ENCODE results near the gene PILRA.
"Not testable (repeated sequence)": the region's sequence is repeated elsewhere in the genome, so short reads cannot be mapped to it uniquely, and the experiment has no call there.

PILRA gene

DNA sequence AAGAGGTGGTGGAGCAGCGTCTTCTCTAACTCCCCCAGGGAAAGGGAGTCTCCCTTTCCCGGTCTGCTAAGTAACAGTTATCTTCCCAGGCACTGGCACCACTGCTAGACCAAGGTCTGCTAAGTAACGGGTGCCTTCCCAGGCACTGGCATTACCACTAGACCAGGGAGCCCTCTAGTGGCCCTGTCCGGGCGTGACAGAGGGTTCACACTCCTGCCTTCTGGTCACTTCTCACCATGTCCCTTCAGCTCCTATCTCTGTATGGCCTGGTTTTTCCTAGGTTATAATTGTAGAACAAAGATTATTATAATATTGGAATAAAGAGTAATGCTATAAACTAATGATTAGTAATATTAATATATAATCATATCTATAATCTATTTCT lies 28.0 kb upstream of the PILRA start:
- DNase-seq (ENCODE audit: insufficient read length, low spot score); FAIRE-seq: not testable (repeated sequence)
- TF ChIP-seq, protein P1, sequence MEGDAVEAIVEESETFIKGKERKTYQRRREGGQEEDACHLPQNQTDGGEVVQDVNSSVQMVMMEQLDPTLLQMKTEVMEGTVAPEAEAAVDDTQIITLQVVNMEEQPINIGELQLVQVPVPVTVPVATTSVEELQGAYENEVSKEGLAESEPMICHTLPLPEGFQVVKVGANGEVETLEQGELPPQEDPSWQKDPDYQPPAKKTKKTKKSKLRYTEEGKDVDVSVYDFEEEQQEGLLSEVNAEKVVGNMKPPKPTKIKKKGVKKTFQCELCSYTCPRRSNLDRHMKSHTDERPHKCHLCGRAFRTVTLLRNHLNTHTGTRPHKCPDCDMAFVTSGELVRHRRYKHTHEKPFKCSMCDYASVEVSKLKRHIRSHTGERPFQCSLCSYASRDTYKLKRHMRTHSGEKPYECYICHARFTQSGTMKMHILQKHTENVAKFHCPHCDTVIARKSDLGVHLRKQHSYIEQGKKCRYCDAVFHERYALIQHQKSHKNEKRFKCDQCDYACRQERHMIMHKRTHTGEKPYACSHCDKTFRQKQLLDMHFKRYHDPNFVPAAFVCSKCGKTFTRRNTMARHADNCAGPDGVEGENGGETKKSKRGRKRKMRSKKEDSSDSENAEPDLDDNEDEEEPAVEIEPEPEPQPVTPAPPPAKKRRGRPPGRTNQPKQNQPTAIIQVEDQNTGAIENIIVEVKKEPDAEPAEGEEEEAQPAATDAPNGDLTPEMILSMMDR (IDR thresholded peaks at IDR 0.05; ENCODE audit: insufficient read depth, missing control alignments): peak; percentile 41

DNA sequence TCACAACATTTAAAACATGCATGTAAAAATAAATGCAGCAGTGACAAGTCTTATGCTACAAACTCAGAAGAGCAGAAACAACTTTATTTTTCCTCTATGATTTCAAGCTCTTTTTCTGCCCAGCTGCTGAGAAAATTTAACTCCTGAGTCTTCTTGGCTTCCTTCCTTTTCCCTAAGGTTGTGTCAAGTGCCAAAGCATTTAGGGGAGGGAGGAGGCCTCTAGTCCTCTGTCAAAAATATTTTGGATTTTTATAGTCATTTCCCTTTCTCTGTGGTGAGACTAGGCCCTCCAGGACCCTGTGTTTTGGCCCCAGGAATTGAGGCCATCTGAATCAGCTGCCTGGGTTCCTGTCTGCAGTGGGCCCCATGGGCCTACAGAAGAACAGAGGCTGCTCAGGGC lies 26.4 kb upstream of the PILRA start:
- DNase-seq (ENCODE audit: insufficient read length, low spot score) (no peak), FAIRE-seq (no peak)
- TF ChIP-seq, protein P1 (IDR thresholded peaks at IDR 0.05; ENCODE audit: insufficient read depth, missing control alignments): no peak

DNA sequence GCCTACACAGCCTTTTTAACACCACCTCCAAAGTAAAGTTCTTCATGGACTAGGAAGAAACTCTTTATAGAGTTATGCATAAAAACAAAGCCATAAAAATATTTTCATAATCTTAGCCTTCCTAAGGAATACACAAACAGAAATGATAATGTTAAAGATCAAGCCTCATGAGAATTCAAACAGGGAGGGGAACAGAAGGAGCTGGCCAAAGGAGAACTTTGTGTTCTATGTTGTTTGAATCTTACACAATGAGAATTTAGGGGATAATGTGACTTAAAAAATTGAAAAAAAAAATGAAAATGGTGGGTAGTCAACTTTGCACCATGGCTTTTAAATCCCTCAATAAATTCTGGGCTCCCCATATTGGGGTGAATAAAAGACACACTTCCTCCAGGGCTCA lies 24.5 kb upstream of the PILRA start:
- FAIRE-seq: no peak
- no peak for DNase-seq (ENCODE audit: insufficient read length, low spot score)
- TF ChIP-seq, protein P1 (IDR thresholded peaks at IDR 0.05; ENCODE audit: insufficient read depth, missing control alignments): no peak

DNA sequence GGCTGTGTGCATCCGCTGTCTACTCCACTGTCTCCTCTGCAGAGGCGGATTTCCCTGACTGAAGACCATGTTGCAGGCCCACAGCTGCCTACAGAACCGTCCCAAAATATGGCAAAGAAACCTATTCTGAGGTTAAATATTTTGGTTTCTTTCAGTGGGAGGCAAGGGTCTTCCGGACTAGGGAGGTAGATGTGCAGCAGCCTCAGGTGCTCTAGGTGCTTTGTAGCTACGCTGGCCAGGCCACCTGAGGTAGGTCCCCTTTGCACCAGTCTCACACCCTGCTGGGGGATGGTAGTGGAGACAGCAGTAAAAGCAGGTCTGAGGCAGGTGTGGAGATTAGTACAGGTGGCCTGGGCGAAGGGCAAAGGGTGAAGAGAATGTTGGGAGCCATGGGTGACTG lies 23.5 kb upstream of the PILRA start:
- DNase-seq (ENCODE audit: insufficient read length, low spot score): no peak
- TF ChIP-seq, protein P1 (IDR thresholded peaks at IDR 0.05; ENCODE audit: insufficient read depth, missing control alignments): no peak
- FAIRE-seq: no peak

DNA sequence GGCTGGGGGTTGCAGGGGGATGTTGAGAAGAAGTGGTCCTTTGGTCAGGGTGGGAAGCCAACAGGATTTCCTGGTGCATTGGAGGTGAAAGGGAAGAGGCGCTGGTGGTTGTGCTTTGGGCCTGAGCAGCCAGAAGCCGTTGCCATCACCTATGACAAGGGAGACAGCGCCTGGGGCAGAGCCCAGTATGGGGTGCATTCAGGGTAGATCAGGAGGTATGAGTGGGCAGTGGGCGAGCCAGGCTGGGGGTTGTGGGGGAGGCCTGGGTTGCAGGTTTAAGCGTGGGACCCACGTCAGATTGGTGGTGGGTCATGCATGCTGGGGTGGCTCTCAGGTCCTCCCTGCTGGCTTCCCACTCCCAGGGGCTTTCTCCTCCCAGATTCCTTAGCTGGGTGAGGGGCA lies 21.6 kb upstream of the PILRA start:
- no peak for DNase-seq (ENCODE audit: insufficient read length, low spot score)

DNA sequence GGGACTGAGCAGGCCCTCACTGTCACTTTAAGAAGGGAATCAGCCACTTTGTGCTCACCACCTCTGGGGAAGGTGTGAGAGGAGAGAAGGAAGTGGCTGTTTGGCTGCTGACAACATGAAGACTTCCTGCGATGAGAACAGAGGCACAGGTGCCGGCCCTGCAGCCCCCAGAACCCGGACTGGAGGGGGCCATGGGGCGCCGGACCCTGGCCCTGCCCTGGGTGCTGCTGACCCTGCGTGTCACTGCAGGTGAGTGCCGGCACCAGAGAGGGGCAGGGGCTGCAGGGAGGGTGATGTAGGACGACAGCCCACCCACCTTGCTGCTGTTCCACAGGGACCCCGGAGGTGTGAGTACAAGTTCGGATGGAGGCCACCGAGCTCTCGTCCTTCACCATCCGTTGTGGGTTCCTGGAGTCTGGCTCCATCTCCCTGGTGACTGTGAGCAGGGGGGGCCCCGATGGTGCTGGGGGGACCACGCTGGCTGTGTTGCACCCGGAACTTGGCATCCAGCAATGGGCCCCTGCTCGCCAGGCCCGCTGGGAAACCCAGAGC lies 21.0 kb upstream of the PILRA start:
- DNase-seq (ENCODE audit: insufficient read length, low spot score); FAIRE-seq: not testable (repeated sequence)

More for the DNA sequence above, 21.6 kb upstream of the PILRA start:
- no peak for FAIRE-seq
- TF ChIP-seq, protein P1 (IDR thresholded peaks at IDR 0.05; ENCODE audit: insufficient read depth, missing control alignments): no peak

DNA sequence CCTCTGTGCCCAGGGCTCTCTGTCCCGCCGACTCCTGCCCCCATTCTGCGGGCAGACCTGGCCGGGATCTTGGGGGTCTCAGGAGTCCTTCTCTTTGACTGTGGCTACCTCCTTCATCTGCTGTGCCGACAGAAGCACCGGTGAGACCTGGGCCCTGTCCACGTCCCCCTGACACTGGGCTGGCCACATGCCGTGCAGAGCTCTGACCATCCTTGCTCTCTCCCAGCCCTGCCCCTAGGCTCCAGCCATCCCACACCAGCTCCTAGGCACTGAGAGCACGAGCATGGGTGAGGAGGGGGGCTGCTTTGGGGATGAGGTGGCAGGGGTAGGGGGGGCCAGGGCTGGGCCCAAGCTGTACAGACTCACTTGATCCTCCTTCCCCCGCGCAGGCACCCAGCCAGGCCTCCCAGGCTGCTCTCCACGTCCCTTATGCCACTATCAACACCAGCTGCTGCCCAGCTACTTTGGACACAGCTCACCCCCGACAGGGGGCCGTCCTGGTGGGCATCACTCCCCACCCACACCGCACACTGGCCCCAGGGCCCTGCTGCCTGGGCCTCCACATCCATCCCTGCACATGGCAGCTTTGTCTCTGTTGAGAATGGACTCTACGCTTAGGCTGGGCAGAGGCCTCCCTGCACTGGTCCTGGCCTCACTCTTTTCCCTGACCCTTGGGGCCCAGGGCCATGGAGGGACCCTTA lies 20.2 kb upstream of the PILRA start:
- DNase-seq (ENCODE audit: insufficient read length, low spot score) (no peak), FAIRE-seq (no peak)
- TF ChIP-seq, protein P1 (IDR thresholded peaks at IDR 0.05; ENCODE audit: insufficient read depth, missing control alignments): no peak
